ENCODE results near the gene RSU1. TPM values are rescaled to one million over a fixed set of nuclear protein-coding genes. Genes with fewer than 3 reads are reported as not detected.

The RSU1 gene
- total and polyA plus RNA-seq, 12 donors = 25.5 to 74.2 (median 48.3) TPM

DNA sequence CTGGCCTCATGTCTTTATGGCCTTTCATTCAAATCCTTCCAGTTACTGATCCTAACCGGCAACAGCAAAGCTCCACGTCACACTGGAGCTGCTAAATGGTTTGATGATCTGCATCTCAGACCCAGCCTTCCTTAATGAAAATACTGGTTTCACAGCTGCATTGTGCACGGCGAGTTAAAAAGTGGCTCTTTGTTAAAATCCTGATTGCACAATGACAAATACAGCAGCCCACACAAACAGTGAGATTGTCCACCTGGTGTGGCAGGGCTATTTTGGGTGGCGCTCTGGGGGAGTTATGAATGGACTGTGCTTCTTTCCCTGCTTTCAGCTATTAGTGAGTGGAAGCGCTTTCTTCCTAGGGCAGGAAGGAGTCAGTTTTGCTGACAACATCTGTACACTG lies 232.1 kb downstream of the RSU1 start:
- DNase-seq = no peak
- 72 to 73% methylated on average over 6 of the region's 6 CpGs for WGBS, 2 donors
- no peaks in the 10 kb centered on the region for H3K36me3 ChIP-seq
- H3K27ac ChIP-seq = no peak overlapping the region
- no peaks in the 10 kb centered on the region for H3K9me3 ChIP-seq
- no peak overlapping the region for H3K4me3 ChIP-seq
- intact Hi-C loops (cut with DNase I) = no loop called here
- no peaks in the 10 kb centered on the region for H3K27me3 ChIP-seq
- TF ChIP-seq, protein P1, sequence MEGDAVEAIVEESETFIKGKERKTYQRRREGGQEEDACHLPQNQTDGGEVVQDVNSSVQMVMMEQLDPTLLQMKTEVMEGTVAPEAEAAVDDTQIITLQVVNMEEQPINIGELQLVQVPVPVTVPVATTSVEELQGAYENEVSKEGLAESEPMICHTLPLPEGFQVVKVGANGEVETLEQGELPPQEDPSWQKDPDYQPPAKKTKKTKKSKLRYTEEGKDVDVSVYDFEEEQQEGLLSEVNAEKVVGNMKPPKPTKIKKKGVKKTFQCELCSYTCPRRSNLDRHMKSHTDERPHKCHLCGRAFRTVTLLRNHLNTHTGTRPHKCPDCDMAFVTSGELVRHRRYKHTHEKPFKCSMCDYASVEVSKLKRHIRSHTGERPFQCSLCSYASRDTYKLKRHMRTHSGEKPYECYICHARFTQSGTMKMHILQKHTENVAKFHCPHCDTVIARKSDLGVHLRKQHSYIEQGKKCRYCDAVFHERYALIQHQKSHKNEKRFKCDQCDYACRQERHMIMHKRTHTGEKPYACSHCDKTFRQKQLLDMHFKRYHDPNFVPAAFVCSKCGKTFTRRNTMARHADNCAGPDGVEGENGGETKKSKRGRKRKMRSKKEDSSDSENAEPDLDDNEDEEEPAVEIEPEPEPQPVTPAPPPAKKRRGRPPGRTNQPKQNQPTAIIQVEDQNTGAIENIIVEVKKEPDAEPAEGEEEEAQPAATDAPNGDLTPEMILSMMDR (IDR thresholded peaks at IDR 0.05) = no peak
- peak in 2 of 8 donors; percentile 28 to 50 for ATAC-seq
- H3K4me1 ChIP-seq = no peaks in the 10 kb centered on the region

DNA sequence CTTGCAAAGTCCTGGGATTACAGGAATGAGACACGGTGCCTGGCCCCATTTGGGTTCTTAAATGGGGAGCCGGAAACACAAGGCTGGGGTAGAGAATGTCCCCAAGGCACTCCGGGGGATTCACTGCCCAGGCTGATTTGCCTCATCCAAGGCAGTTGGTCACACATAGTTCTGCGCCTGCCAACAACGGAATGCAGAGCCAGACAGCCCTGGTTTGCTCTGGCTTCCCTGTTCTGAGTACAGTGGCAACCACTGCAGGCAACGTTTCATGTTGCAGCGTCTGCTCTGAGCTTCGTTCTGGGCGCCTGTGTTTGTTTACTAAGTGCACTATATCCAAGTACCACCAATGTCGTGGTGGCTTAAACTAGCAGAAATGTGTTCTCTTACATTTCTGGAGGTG lies 233.8 kb downstream of the RSU1 start:
- peak in 7 of 8 donors; percentile 53 to 97 (median 83) for ATAC-seq
- DNase-seq = no peak
- H3K4me3 ChIP-seq = no peak overlapping the region

DNA sequence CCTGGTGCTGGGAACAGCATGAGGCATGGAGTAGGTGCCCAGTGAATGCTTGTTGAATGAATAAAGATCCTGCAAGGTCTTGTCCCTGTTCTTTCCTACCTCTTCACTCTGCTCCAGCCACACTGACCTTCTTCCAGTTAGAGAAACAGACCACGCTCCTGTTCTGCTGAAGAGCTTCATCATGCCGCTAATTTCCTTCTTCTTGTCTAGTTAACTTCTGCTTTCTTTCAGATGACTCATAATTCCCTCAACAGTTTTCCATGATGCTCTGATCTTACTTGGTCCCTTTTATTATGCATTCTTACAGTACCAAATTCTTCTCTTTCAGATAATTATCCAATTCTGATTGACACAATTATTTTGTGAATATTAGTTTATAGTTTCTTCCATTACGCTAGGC lies 236.0 kb downstream of the RSU1 start:
- Histone ChIP-seq H3K27ac (no peak overlapping the region), H3K9me3 (peaks cover 0 to 8% (median 0%) of the 10 kb centered on the region in 11 donors), H3K27me3 (no peaks in the 10 kb centered on the region), H3K4me1 (no peaks in the 10 kb centered on the region), H3K36me3 (no peaks in the 10 kb centered on the region), H3K4me3 (no peak overlapping the region)
- no peak for ATAC-seq
- TF ChIP-seq, protein P1 (IDR thresholded peaks at IDR 0.05) = no peak
- 92 to 93% methylated on average over 3 of the region's 3 CpGs for WGBS, 2 donors
- no peak for DNase-seq
- intact Hi-C loops (cut with DNase I) = no loop called here

More for the DNA sequence above, 233.8 kb downstream of the RSU1 start:
- H3K27me3 ChIP-seq = no peaks in the 10 kb centered on the region
- no peaks in the 10 kb centered on the region for H3K36me3 ChIP-seq
- H3K4me1 ChIP-seq = no peaks in the 10 kb centered on the region
- TF ChIP-seq, protein P1 (IDR thresholded peaks at IDR 0.05) = no peak
- WGBS, 2 donors = 62% methylated on average over 10 of the region's 10 CpGs
- no peaks in the 10 kb centered on the region for H3K9me3 ChIP-seq
- intact Hi-C loops (cut with DNase I) = no loop called here
- H3K27ac ChIP-seq = no peak overlapping the region

DNA sequence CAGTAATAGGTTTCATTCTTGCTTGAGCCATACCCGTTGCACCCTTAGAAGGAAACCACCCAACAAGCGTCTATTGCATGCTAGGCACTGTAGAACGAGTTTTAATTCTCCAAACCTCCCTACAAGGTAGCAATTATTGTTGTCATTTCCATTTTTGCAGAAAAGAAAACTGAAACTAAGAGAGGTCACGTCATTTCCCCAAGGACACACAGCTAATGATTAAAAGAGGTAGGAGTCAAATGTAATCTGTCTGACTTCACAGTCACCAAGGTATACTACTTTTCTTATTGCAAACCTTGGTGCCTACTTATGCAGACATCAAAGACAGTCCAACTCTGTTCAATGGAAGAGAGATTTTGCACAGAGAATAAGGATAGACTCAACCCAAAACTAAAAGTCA lies 246.5 kb downstream of the RSU1 start:
- WGBS, 2 donors = 74 to 79% methylated on average over 4 of the region's 4 CpGs
- H3K9me3 ChIP-seq = peaks cover 0 to 7% (median 0%) of the 10 kb centered on the region in 11 donors
- intact Hi-C loops (cut with DNase I) = no loop called here

More for the DNA sequence above, 246.5 kb downstream of the RSU1 start:
- no peak overlapping the region for H3K27ac ChIP-seq
- no peaks in the 10 kb centered on the region for H3K36me3 ChIP-seq
- TF ChIP-seq, protein P1 (IDR thresholded peaks at IDR 0.05) = no peak
- peaks cover 0 to 5% (median 0%) of the 10 kb centered on the region in 7 donors for H3K27me3 ChIP-seq
- H3K4me3 ChIP-seq = no peak overlapping the region
- DNase-seq (no peak), ATAC-seq (no peak)
- peaks cover 0 to 6% (median 0%) of the 10 kb centered on the region in 9 donors for H3K4me1 ChIP-seq
